ENCODE data around the gene ZMYM2. TPM values are rescaled to one million over a fixed set of nuclear protein-coding genes. Genes with fewer than 3 reads are reported as not detected.

ZMYM2 gene
- total and polyA plus RNA-seq, 2 of the 13 experiments (the other 11 are each of a cell fraction or from before 2014, with no cell fraction given), result 22.4 to 40.8 TPM

- Histone ChIP-seq H2AFZ (ENCODE audit: low read length) (no peak overlapping the region), H3K4me1 (ENCODE audit: insufficient read depth, low read length) (peaks cover 21% of the 10 kb centered on the region; the same call in 1 of the 2 replicates), H4K20me1 (ENCODE audit: insufficient read depth, low read length) (no peaks in the 10 kb centered on the region), H3K36me3 (replicated peaks in 1 of 2; ENCODE audit: control insufficient read depth in 1 of 2, insufficient read depth in 2 of 2, low read length in 2 of 2) (no peaks in the 10 kb centered on the region), H3K79me2 (ENCODE audit: insufficient read depth, low read length) (no peaks in the 10 kb centered on the region), H3K4me2 (ENCODE audit: low read depth, low read length) (no peak overlapping the region), H3K27me3 (ENCODE audit: control insufficient read depth in 1 of 2, insufficient read depth in 2 of 2, low read length in 2 of 2) (no peaks in the 10 kb centered on the region; a peak in 1 of 5 replicates), H3K9ac (ENCODE audit: insufficient read depth, low read depth, low read length) (no peak overlapping the region), H3K27ac (ENCODE audit: extremely low read length, insufficient read depth, low read length) (no peak overlapping the region), H3K9me3 (ENCODE audit: low read length) (no peaks in the 10 kb centered on the region), H3K4me3 (replicated peaks in 1 of 3; ENCODE audit: insufficient read depth in 1 of 3, low read depth in 2 of 3, low read length in 3 of 3) (no peak overlapping the region)
- ChIA-PET POLR2A (no interaction called here), CTCF (ENCODE audit: low intra/inter-chr PET ratio, low total read pairs) (no interaction called here)
- no peak for FAIRE-seq
- no peak for DNase-seq (ENCODE audit: low spot score)
- WGBS (ENCODE audit: low lambda C conversion rate), result 34% methylated on average over 11 of the region's 11 CpGs
- TF ChIP-seq FOSL2 (CRISPR knock-in tag; IDR thresholded peaks at IDR 0.05), result no peak
- TF ChIP-seq CREBL2 (CRISPR knock-in tag; IDR thresholded peaks at IDR 0.05; ENCODE audit: borderline replicate concordance), result no peak
- TF ChIP-seq CBFB (CRISPR knock-in tag; IDR thresholded peaks at IDR 0.05), result no peak
- TF ChIP-seq ZEB1 (IDR thresholded peaks at IDR 0.05; ENCODE audit: insufficient replicate concordance, low read depth), result no peak
- TF ChIP-seq REXO4 (CRISPR knock-in tag; IDR thresholded peaks at IDR 0.05; ENCODE audit: borderline replicate concordance), result no peak
- TF ChIP-seq ZNF839 (CRISPR knock-in tag; IDR thresholded peaks at IDR 0.05; ENCODE audit: borderline replicate concordance), result no peak
- TF ChIP-seq ZNF768 (CRISPR knock-in tag; IDR thresholded peaks at IDR 0.05), result no peak
- no peak for TF ChIP-seq GLI4 (CRISPR knock-in tag; IDR thresholded peaks at IDR 0.05; ENCODE audit: borderline replicate concordance)
- no peak for TF ChIP-seq IRF2 (CRISPR knock-in tag; IDR thresholded peaks at IDR 0.05)
- TF ChIP-seq, protein P1, sequence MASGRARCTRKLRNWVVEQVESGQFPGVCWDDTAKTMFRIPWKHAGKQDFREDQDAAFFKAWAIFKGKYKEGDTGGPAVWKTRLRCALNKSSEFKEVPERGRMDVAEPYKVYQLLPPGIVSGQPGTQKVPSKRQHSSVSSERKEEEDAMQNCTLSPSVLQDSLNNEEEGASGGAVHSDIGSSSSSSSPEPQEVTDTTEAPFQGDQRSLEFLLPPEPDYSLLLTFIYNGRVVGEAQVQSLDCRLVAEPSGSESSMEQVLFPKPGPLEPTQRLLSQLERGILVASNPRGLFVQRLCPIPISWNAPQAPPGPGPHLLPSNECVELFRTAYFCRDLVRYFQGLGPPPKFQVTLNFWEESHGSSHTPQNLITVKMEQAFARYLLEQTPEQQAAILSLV (CRISPR knock-in tag; IDR thresholded peaks at IDR 0.05; ENCODE audit: borderline replicate concordance), result no peak
- no peak for TF ChIP-seq ZNF83 (CRISPR knock-in tag; IDR thresholded peaks at IDR 0.05; ENCODE audit: borderline replicate concordance)
- TF ChIP-seq ERF (CRISPR knock-in tag; IDR thresholded peaks at IDR 0.05), result no peak
- no peak for TF ChIP-seq ZSCAN12 (CRISPR knock-in tag; IDR thresholded peaks at IDR 0.05)
- BruUV-seq (replicated peaks), result no TSS peak
- no peak for ATAC-seq
- in situ Hi-C loops (cut with HindIII; ENCODE audit: extremely low pct_ligation_motif_present, low pct_unique_long_range_greater_than_20kb) (no loop called here), intact Hi-C loops (cut with micrococcal nuclease; ENCODE audit: unreplicated experiment) (no loop called here)
These were observed 172.7 kb downstream of the ZMYM2 start for GRCh38 chr13:20131057-20131832.
